HG03520 (cell line): ENCODE results near the gene CDK9.
A peak's percentile ranks its signal among the peaks of the same experiment; 100 is the strongest.
"Not testable (repeated sequence)": the region's sequence is repeated elsewhere in the genome, so short reads cannot be mapped to it uniquely, and the experiment has no call there.

ENCODE experiments used
- ATAC-seq: cut with Tn5 transposase; IDR thresholded peaks from one replicate; pipeline ENCODE4 v1.9.1; 2021; ENCODE audit warnings: mild to moderate bottlenecking, moderate library complexity; ENCODE audit not compliant: unreplicated experiment

The CDK9 gene

GRCh38 chr9:127779136-127779981 is 6.5 kb upstream of the CDK9 start:
- no peak for ATAC-seq

- ATAC-seq: no peak
Observed at GRCh38 chr9:127780126-127780885, 5.5 kb upstream of the CDK9 start.

GRCh38 chr9:127780909-127781308 is 4.9 kb upstream of the CDK9 start:
- ATAC-seq: not testable (repeated sequence)

- no peak for ATAC-seq
Observed at GRCh38 chr9:127781806-127782205, 4.0 kb upstream of the CDK9 start.

- ATAC-seq: no peak
Observed at GRCh38 chr9:127783111-127784008, 2.5 kb upstream of the CDK9 start.

GRCh38 chr9:127785023-127785932 is 556 bp upstream of the CDK9 start:
- ATAC-seq: peak; percentile 41

- ATAC-seq: no peak
Observed at GRCh38 chr9:127786773-127787104, 905 bp downstream of the CDK9 start.

GRCh38 chr9:127788337-127789011 is 2.6 kb downstream of the CDK9 start:
- ATAC-seq: no peak

GRCh38 chr9:127789179-127789578 is 3.3 kb downstream of the CDK9 start:
- ATAC-seq: no peak

GRCh38 chr9:127790094-127790855 is 4.4 kb downstream of the CDK9 start:
- ATAC-seq: no peak

GRCh38 chr9:127791085-127791484 is 5.3 kb downstream of the CDK9 start:
- ATAC-seq: no peak

- no peak for ATAC-seq
Observed at GRCh38 chr9:127792417-127793031, 6.7 kb downstream of the CDK9 start.

- no peak for ATAC-seq
Observed at GRCh38 chr9:127793093-127793708, 7.4 kb downstream of the CDK9 start.

- no peak for ATAC-seq
Observed at GRCh38 chr9:127794001-127794791, 8.4 kb downstream of the CDK9 start.

GRCh38 chr9:127796225-127796813 is 10.5 kb downstream of the CDK9 start:
- no peak for ATAC-seq

GRCh38 chr9:127796852-127797370 is 11.1 kb downstream of the CDK9 start:
- no peak for ATAC-seq
